CD8-positive, alpha-beta memory T cell (primary cell): Measurements from ENCODE around the gene RUNDC1. TPM values are rescaled to one million over a fixed set of nuclear protein-coding genes. Genes with fewer than 3 reads are reported as not detected.
"Not testable (repeated sequence)": the region's sequence is repeated elsewhere in the genome, so short reads cannot be mapped to it uniquely, and the experiment has no call there.

Experiments
- CTCF ChIA-PET: fragments of 350-600 bp; sonication (Branson Sonifier 250); formaldehyde crosslinking; loops from one replicate; lab custom pipeline; 2021; ENCODE audit warnings: antibody characterized with exemption; lab: Charles Lee
- POLR2A ChIA-PET: fragments of 350-600 bp; sonication (Branson Sonifier 250); formaldehyde crosslinking; loops from one replicate; lab custom pipeline; 2021; ENCODE audit warnings: antibody characterized with exemption; lab: Charles Lee
- DNase-seq, 5 donors: peaks; one replicate each; pipeline versions ENCODE4 v3.0.0 to v3.0.0-alpha.2; 2020 to 2022; ENCODE audit warnings: mixed read lengths in 1 of 5
- H3K27ac ChIP-seq: one replicate; pipeline ENCODE4 v1.7.0; 2013; ENCODE audit warnings: low read depth, mild to moderate bottlenecking, low read length, moderate library complexity
- H3K27me3 ChIP-seq: 2 replicates; pipeline ENCODE4 v1.7.0; 2013; ENCODE audit warnings: low read length, mild to moderate bottlenecking; ENCODE audit not compliant: insufficient read depth, poor library complexity, severe bottlenecking
- H3K36me3 ChIP-seq: 2 replicates; pipeline ENCODE4 v1.7.0; 2013; ENCODE audit warnings: mild to moderate bottlenecking, low read length, moderate library complexity; ENCODE audit not compliant: insufficient read depth
- H3K4me1 ChIP-seq: 2 replicates; pipeline ENCODE4 v1.7.0; 2013; ENCODE audit warnings: mild to moderate bottlenecking, low read length, moderate library complexity; ENCODE audit not compliant: insufficient read depth
- H3K4me3 ChIP-seq: 2 replicates; pipeline ENCODE4 v1.7.0; 2013; ENCODE audit warnings: mild to moderate bottlenecking, low read length
- H3K9me3 ChIP-seq: 2 replicates; pipeline ENCODE4 v1.7.0; 2013; ENCODE audit warnings: mild to moderate bottlenecking, low read length
- H3K27ac Mint-ChIP-seq, 8 donors: one replicate each; pipeline ENCODE4 v1.8.0; 2020 to 2021; ENCODE audit warnings: mixed read lengths in 8 of 8, mild to moderate bottlenecking in 6 of 8, inconsistent platforms in 3 of 8, moderate library complexity in 3 of 8
- H3K27me3 Mint-ChIP-seq, 2 donors: one replicate each; pipeline ENCODE4 v1.8.0; 2020 to 2021; ENCODE audit warnings: mixed read lengths in 2 of 2, mild to moderate bottlenecking in 1 of 2, moderate library complexity in 1 of 2
- H3K36me3 Mint-ChIP-seq, 3 donors: one replicate each; pipeline ENCODE4 v1.8.0; 2020 to 2021; ENCODE audit warnings: mixed read lengths in 3 of 3, inconsistent platforms in 1 of 3, mild to moderate bottlenecking in 1 of 3
- H3K4me1 Mint-ChIP-seq, 3 donors: one replicate each; pipeline ENCODE4 v1.8.0; 2020 to 2021; ENCODE audit warnings: mixed read lengths in 3 of 3, inconsistent platforms in 1 of 3, mild to moderate bottlenecking in 1 of 3
- H3K4me3 Mint-ChIP-seq, 7 donors: one replicate each; pipeline ENCODE4 v1.8.0; 2020 to 2021; ENCODE audit warnings: mixed read lengths in 7 of 7, mild to moderate bottlenecking in 6 of 7, moderate library complexity in 4 of 7, inconsistent platforms in 2 of 7
- H3K9me3 Mint-ChIP-seq, 5 donors: one replicate each; pipeline ENCODE4 v1.8.0; 2020 to 2022; ENCODE audit warnings: mixed read lengths in 5 of 5, mild to moderate bottlenecking in 3 of 5, moderate library complexity in 2 of 5, inconsistent platforms in 1 of 5
- polyA plus RNA-seq: library from polyadenylated mRNA; unstranded; fragments of 300-500 nt; fragmentation: Illumina TruSeq; gene quantifications from one replicate; pipeline ENCODE4 v1.2.3, GENCODE V29; 2021
- total RNA-seq, 2 experiments: library from RNA; stranded (reverse); gene quantifications; one replicate each; pipeline ENCODE4 v1.2.3, GENCODE V29; 2021

RUNDC1 gene
- total and polyA plus RNA-seq, 3 experiments from 2014 or later: 12.8 to 22.4 (median 13.1) TPM

GRCh38 chr17:42993913-42994312 lies 13.5 kb downstream of the RUNDC1 start:
- peaks cover 10% of the 10 kb centered on the region for H3K4me1 ChIP-seq
- H3K36me3 ChIP-seq: peaks cover 32% of the 10 kb centered on the region
- Mint-ChIP-seq H3K4me1 (peaks cover 12 to 16% (median 14%) of the 10 kb centered on the region in 3 donors), H3K27ac (peak overlapping the region in 2 of 8 donors; percentile 5 to 54), H3K36me3 (peaks cover 5 to 56% (median 11%) of the 10 kb centered on the region in 3 donors)
- H3K27ac ChIP-seq, CTCF ChIA-PET, H3K4me3 ChIP-seq, H3K9me3 ChIP-seq, H3K27me3 ChIP-seq, DNase-seq, H3K27me3 Mint-ChIP-seq, POLR2A ChIA-PET, H3K4me3 Mint-ChIP-seq, H3K9me3 Mint-ChIP-seq: not testable (repeated sequence)

- peaks cover 23% of the 10 kb centered on the region for H3K36me3 ChIP-seq
- Mint-ChIP-seq H3K27me3 (no peaks in the 10 kb centered on the region), H3K27ac (peak overlapping the region; percentile 89 to 100 (median 99)), H3K36me3 (peaks cover 3 to 56% (median 4%) of the 10 kb centered on the region in 3 donors), H3K9me3 (no peaks in the 10 kb centered on the region), H3K4me1 (peaks cover 22 to 31% (median 29%) of the 10 kb centered on the region in 3 donors), H3K4me3 (peak overlapping the region; percentile 79 to 97 (median 96))
- ChIA-PET CTCF (interaction anchor here (0.7 to 2.4 kb wide), 21 partner anchors 9 to 486 kb away, joined by 3 to 16 read pairs (median 5); partner anchors contain the start of genes DHX8, IFI35, NBR1 and PSME3), POLR2A (interaction anchor here (0.6 to 2.2 kb wide), 26 partner anchors 9 to 1905 kb away, joined by 3 to 28 read pairs (median 5); partner anchors contain the start of genes ARL4D, BECN1, BRCA1 and DHX8)
- no peak overlapping the region for H3K4me3 ChIP-seq
- peaks cover 22% of the 10 kb centered on the region for H3K4me1 ChIP-seq
- peak overlapping the region; percentile 48 for H3K27ac ChIP-seq
- DNase-seq: peak in 1 of 5 donors; percentile 37
- no peaks in the 10 kb centered on the region for H3K27me3 ChIP-seq
- H3K9me3 ChIP-seq: no peaks in the 10 kb centered on the region
Measured at GRCh38 chr17:42997390-42997983, 17.1 kb downstream of the RUNDC1 start.

GRCh38 chr17:42997984-42998938 lies 17.9 kb downstream of the RUNDC1 start, which contains the start of gene RPL27:
Gene RPL27 (plus strand): TSS chr17:42998419. CDS start chr17:42998751, 332 bp downstream.
- POLR2A ChIA-PET: interaction anchor here (0.6 to 2.2 kb wide), 28 partner anchors 9 to 1904 kb away, joined by 3 to 28 read pairs (median 5); partner anchors contain the start of genes ARL4D, BECN1, BRCA1 and DHX8
- H3K4me1 Mint-ChIP-seq: peaks cover 22 to 31% (median 29%) of the 10 kb centered on the region in 3 donors
- peaks cover 3 to 56% (median 4%) of the 10 kb centered on the region in 3 donors for H3K36me3 Mint-ChIP-seq

GRCh38 chr17:42999003-42999525 lies 18.7 kb downstream of the RUNDC1 start:
- Mint-ChIP-seq H3K27ac (peak overlapping the region; percentile 89 to 100 (median 99)), H3K9me3 (no peaks in the 10 kb centered on the region), H3K27me3 (no peaks in the 10 kb centered on the region), H3K36me3 (peaks cover 3 to 57% (median 4%) of the 10 kb centered on the region in 3 donors), H3K4me3 (peak overlapping the region; percentile 79 to 97 (median 96)), H3K4me1 (peaks cover 22 to 31% (median 29%) of the 10 kb centered on the region in 3 donors)
- no peaks in the 10 kb centered on the region for H3K27me3 ChIP-seq
- CTCF ChIA-PET: interaction anchor here (1.1 to 2.4 kb wide), 10 partner anchors 8 to 484 kb away, joined by 3 to 16 read pairs (median 8); partner anchors contain the start of genes BRCA1, DHX8, IFI35 and PTGES3L
- no peak for DNase-seq
- peaks cover 18% of the 10 kb centered on the region for H3K36me3 ChIP-seq
- peak overlapping the region; percentile 94 for H3K27ac ChIP-seq
- POLR2A ChIA-PET: interaction anchor here (0.7 to 2.2 kb wide), 12 partner anchors 8 to 485 kb away, joined by 4 to 28 read pairs (median 7); partner anchors contain the start of genes DHX8, IFI35, NBR1 and RND2
- H3K4me1 ChIP-seq: peaks cover 22% of the 10 kb centered on the region
- H3K9me3 ChIP-seq: no peaks in the 10 kb centered on the region
- peak overlapping the region; percentile 90 for H3K4me3 ChIP-seq

More at GRCh38 chr17:42997984-42998938, 17.9 kb downstream of the RUNDC1 start, which contains the start of gene RPL27:
- CTCF ChIA-PET: interaction anchor here (0.7 to 2.4 kb wide), 24 partner anchors 9 to 485 kb away, joined by 3 to 16 read pairs (median 4); partner anchors contain the start of genes BRCA1, DHX8, IFI35 and NBR1
- H3K4me3 ChIP-seq: peak within 1 kb of the TSS; percentile 90
- H3K4me1 ChIP-seq: peaks cover 22% of the 10 kb centered on the region
- H3K27ac ChIP-seq: peak within 1 kb of the TSS; percentile 94
- H3K27me3 ChIP-seq: no peaks in the 10 kb centered on the region
- H3K36me3 ChIP-seq: peaks cover 18% of the 10 kb centered on the region
- H3K9me3 ChIP-seq: no peaks in the 10 kb centered on the region
- Mint-ChIP-seq H3K9me3 (no peaks in the 10 kb centered on the region), H3K27ac (peak within 1 kb of the TSS; percentile 89 to 100 (median 99)), H3K4me3 (peak within 1 kb of the TSS; percentile 79 to 97 (median 96)), H3K27me3 (no peaks in the 10 kb centered on the region)
- peak; percentile 92 to 99 (median 97) for DNase-seq

DNA sequence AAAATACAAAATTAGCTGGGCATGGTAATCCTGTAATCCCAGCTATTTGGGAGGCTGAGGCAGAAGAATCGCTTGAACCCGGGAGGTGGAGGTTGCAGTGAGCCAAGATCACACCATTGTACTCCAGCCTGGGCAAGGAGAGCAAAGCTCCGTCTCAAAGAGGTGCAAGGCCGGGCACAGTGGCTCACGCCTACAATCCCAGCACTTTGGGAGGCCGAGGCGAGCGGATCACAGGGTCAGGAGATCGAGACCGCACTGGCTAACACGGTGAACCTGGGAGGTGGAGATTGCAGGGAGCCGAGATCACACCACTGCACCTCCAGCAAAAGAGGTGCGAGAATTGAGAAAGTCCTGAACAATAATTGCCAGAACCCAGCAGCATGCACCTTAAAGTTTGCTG lies 20.5 kb downstream of the RUNDC1 start:
- DNase-seq, H3K9me3 ChIP-seq, POLR2A ChIA-PET, H3K27me3 ChIP-seq, H3K4me3 ChIP-seq, H3K9me3 Mint-ChIP-seq, H3K27me3 Mint-ChIP-seq, H3K27ac ChIP-seq, CTCF ChIA-PET: not testable (repeated sequence)
- Histone ChIP-seq H3K4me1 (peaks cover 22% of the 10 kb centered on the region), H3K36me3 (peaks cover 18% of the 10 kb centered on the region)
- Mint-ChIP-seq H3K4me1 (peaks cover 19 to 31% (median 29%) of the 10 kb centered on the region in 3 donors), H3K36me3 (peaks cover 3 to 57% (median 4%) of the 10 kb centered on the region in 3 donors), H3K4me3 (peak overlapping the region in 1 of 7 donors; percentile 35), H3K27ac (peak overlapping the region in 2 of 8 donors; percentile 51 to 66)

DNA sequence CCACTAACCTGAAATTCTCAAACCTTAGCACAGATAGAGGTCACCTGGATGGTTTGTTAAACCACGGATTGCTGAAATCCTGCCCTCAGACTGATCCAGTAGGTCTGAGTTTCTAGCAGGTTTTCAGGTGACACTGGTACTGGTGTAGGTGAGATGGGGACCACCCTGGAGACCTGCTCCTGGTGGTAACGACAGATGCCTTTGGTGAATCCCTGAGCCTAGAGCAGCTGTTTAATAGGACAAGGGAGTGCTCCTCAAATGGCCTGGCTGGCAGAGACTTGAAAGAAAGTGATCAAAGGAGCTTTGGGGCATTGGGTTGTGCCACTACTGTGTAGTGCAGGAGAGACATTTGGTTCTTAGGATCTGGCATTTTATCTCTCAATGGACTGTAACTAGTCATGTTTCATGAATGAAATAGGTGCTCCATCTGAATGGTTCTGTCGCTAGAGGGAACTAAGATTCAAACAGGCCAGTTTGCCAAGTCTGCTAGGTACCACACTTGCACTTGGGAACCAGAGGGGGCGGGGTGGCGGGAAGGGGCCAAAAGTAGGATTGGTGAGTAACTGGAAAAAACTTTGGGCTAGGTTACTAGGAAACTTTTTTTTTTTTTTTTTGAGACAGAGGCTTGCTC lies 23.3 kb downstream of the RUNDC1 start:
- Mint-ChIP-seq H3K9me3 (no peaks in the 10 kb centered on the region), H3K27ac (peak overlapping the region in 4 of 8 donors; percentile 44 to 84 (median 50)), H3K36me3 (peaks cover 3 to 59% (median 4%) of the 10 kb centered on the region in 3 donors), H3K4me1 (peaks cover 22 to 33% (median 30%) of the 10 kb centered on the region in 3 donors), H3K4me3 (peak overlapping the region in 1 of 7 donors; percentile 76), H3K27me3 (no peaks in the 10 kb centered on the region)
- no peaks in the 10 kb centered on the region for H3K9me3 ChIP-seq
- no peak overlapping the region for H3K4me3 ChIP-seq
- no peak overlapping the region for H3K27ac ChIP-seq
- no peaks in the 10 kb centered on the region for H3K27me3 ChIP-seq
- peaks cover 18% of the 10 kb centered on the region for H3K36me3 ChIP-seq
- no peak for DNase-seq
- ChIA-PET CTCF (no interaction called here), POLR2A (no interaction called here)
- peaks cover 29% of the 10 kb centered on the region for H3K4me1 ChIP-seq
